CD14-positive monocyte (primary cell): ENCODE data around the gene GRIFIN. TPM values are rescaled to one million over a fixed set of nuclear protein-coding genes. Genes with fewer than 3 reads are reported as not detected.

ENCODE experiments used
- DNase-seq, 3 donors: peaks; one replicate each; pipeline ENCODE4 v3.0.0-alpha.2; 2011 to 2022
- H2AFZ ChIP-seq: 2 replicates; pipeline ENCODE4 v1.6.0; 2012; ENCODE audit warnings: mild to moderate bottlenecking, low read depth, low read length, inconsistent platforms; ENCODE audit not compliant: insufficient read depth, poor library complexity, severe bottlenecking
- H3K27ac ChIP-seq, 2 donors: 1 replicate in 1 of 2; 2 replicates in 1 of 2; pipeline ENCODE4 v1.5.1; 2012 to 2013; ENCODE audit warnings: low read length in 2 of 2, control low read depth in 1 of 2, inconsistent platforms in 1 of 2, low read depth in 1 of 2, mild to moderate bottlenecking in 1 of 2
- H3K27me3 ChIP-seq, 2 donors: one replicate each; pipeline versions ENCODE4 v1.6.0 to v1.6.1; 2011 to 2013; ENCODE audit warnings: low read length in 2 of 2; ENCODE audit not compliant: control insufficient read depth in 2 of 2, insufficient read depth in 2 of 2
- H3K36me3 ChIP-seq, 2 donors: replicated peaks in 1 of 2; 1 replicate in 1 of 2; 2 replicates in 1 of 2; pipeline versions ENCODE4 v1.5.1 to v1.6.1; 2012 to 2013; ENCODE audit warnings: low read length in 2 of 2, control low read depth in 1 of 2, inconsistent platforms in 1 of 2, mild to moderate bottlenecking in 1 of 2; ENCODE audit not compliant: insufficient read depth in 2 of 2, control insufficient read depth in 1 of 2
- H3K4me1 ChIP-seq, 2 donors: 1 replicate in 1 of 2; 2 replicates in 1 of 2; pipeline versions ENCODE4 v1.5.1 to v1.6.1; 2012 to 2013; ENCODE audit warnings: low read length in 2 of 2, control low read depth in 1 of 2, inconsistent platforms in 1 of 2, mild to moderate bottlenecking in 1 of 2, moderate library complexity in 1 of 2; ENCODE audit not compliant: insufficient read depth in 2 of 2, control insufficient read depth in 1 of 2
- H3K4me2 ChIP-seq: replicated peaks from 2 replicates; pipeline ENCODE3; 2012; ENCODE audit warnings: low read length, moderate library complexity, mild to moderate bottlenecking; ENCODE audit not compliant: poor library complexity, severe bottlenecking; ENCODE audit errors: extremely low read depth
- H3K4me3 ChIP-seq, 3 experiments: fragments of 200-600 bp in 1 of 3; sonication (generic) in 1 of 3; replicated peaks in 1 of 3; 1 replicate in 2 of 3; 2 replicates in 1 of 3; pipeline ENCODE4 v1.5.1; 2011 to 2013; ENCODE audit warnings: low read length in 3 of 3, mild to moderate bottlenecking in 3 of 3, control low read depth in 2 of 3, low read depth in 2 of 3, inconsistent platforms in 1 of 3, moderate library complexity in 1 of 3
- H3K79me2 ChIP-seq: 2 replicates; pipeline ENCODE4 v1.6.0; 2012; ENCODE audit warnings: mild to moderate bottlenecking, control low read depth, inconsistent platforms, low read length, moderate library complexity; ENCODE audit not compliant: insufficient read depth
- H3K9ac ChIP-seq: 2 replicates; pipeline ENCODE4 v1.6.0; 2017; ENCODE audit warnings: low read length, mild to moderate bottlenecking; ENCODE audit not compliant: insufficient read depth, poor library complexity, severe bottlenecking
- H3K9me3 ChIP-seq, 2 donors: replicated peaks in 1 of 2; 1 replicate in 1 of 2; 2 replicates in 1 of 2; pipeline versions ENCODE4 v1.5.1 to v1.6.1; 2012 to 2013; ENCODE audit warnings: low read length in 2 of 2, control low read depth in 1 of 2; ENCODE audit not compliant: control insufficient read depth in 1 of 2, insufficient read depth in 1 of 2
- H4K20me1 ChIP-seq: 2 replicates; pipeline ENCODE4 v1.6.0; 2012; ENCODE audit warnings: mild to moderate bottlenecking, low read length, control low read depth, moderate library complexity; ENCODE audit not compliant: insufficient read depth
- H3K27ac Mint-ChIP-seq, 7 donors: one replicate each; pipeline ENCODE4 v1.8.0; 2020; ENCODE audit warnings: mild to moderate bottlenecking in 7 of 7, mixed read lengths in 7 of 7, moderate library complexity in 6 of 7, inconsistent platforms in 2 of 7
- H3K27me3 Mint-ChIP-seq, 3 donors: one replicate each; pipeline ENCODE4 v1.8.0; 2021 to 2022; ENCODE audit warnings: low read depth in 3 of 3, mild to moderate bottlenecking in 3 of 3, mixed read lengths in 3 of 3, moderate library complexity in 3 of 3, inconsistent platforms in 1 of 3
- H3K36me3 Mint-ChIP-seq, 2 donors: one replicate each; pipeline ENCODE4 v1.8.0; 2020; ENCODE audit warnings: mixed read lengths in 2 of 2, inconsistent platforms in 1 of 2, mild to moderate bottlenecking in 1 of 2
- H3K4me1 Mint-ChIP-seq: one replicate; pipeline ENCODE4 v1.8.0; 2020; ENCODE audit warnings: mild to moderate bottlenecking, mixed read lengths
- H3K4me3 Mint-ChIP-seq, 2 donors: one replicate each; pipeline ENCODE4 v1.8.0; 2020; ENCODE audit warnings: mild to moderate bottlenecking in 2 of 2, mixed read lengths in 2 of 2, moderate library complexity in 1 of 2
- H3K9me3 Mint-ChIP-seq, 7 donors: one replicate each; pipeline ENCODE4 v1.8.0; 2020 to 2022; ENCODE audit warnings: mixed read lengths in 7 of 7, mild to moderate bottlenecking in 6 of 7, moderate library complexity in 6 of 7, inconsistent platforms in 2 of 7
- CTCF ChIP-seq: fragments of 200-600 bp; IDR thresholded peaks from one replicate; pipeline ENCODE4 v1.8.0; 2022; ENCODE audit warnings: antibody characterized with exemption, mild to moderate bottlenecking
- WGBS: methylation state at CpG from one replicate; pipeline ENCODE4 v1.1.5; 2013; ENCODE audit warnings: missing lambda C conversion rate; ENCODE audit not compliant: insufficient coverage; 5-methylcytosine and 5-hydroxymethylcytosine counted together
- intact Hi-C, 2 donors: fragments of 100-400 bp; cut with micrococcal nuclease; formaldehyde crosslinking; loops; one replicate each; pipeline versions ENCODE4 v1.15.0 to v1.15.1; 2023
- polyA plus RNA-seq, 3 donors: library from polyadenylated mRNA; depleted of rRNA in 1 of 3; unstranded in 2 of 3; stranded (reverse) in 1 of 3; fragments of 300-500 nt in 2 of 3; fragments of >200 nt in 1 of 3; fragmentation: Illumina TruSeq in 2 of 3; gene quantifications; 1 replicate in 2 of 3; 2 replicates in 1 of 3; pipeline ENCODE4 v1.2.3, GENCODE V29; 2012 to 2021

Gene GRIFIN
- polyA plus RNA-seq, 3 donors: not detected

GRCh38 chr7:2490181-2490651, 14.0 kb upstream of the GRIFIN start:
- Histone ChIP-seq H3K4me2 (no peak overlapping the region), H3K27ac (no peak overlapping the region)

GRCh38 chr7:2488681-2489080, 12.5 kb upstream of the GRIFIN start:
- DNase-seq: no peak
- Mint-ChIP-seq H3K36me3 (no peaks in the 10 kb centered on the region), H3K9me3 (peaks cover 0 to 6% (median 1%) of the 10 kb centered on the region in 7 donors), H3K27me3 (peaks cover 8 to 29% (median 8%) of the 10 kb centered on the region in 3 donors), H3K27ac (peak overlapping the region in 1 of 7 donors; percentile 62), H3K4me3 (no peak overlapping the region), H3K4me1 (peaks cover 5% of the 10 kb centered on the region)
- Histone ChIP-seq H3K9ac (no peak overlapping the region), H3K4me2 (no peak overlapping the region), H3K27me3 (peaks cover 0 to 3% of the 10 kb centered on the region in 2 donors), H3K27ac (no peak overlapping the region), H4K20me1 (no peaks in the 10 kb centered on the region), H3K4me3 (no peak overlapping the region), H3K9me3 (peaks cover 0 to 1% of the 10 kb centered on the region in 2 donors), H3K79me2 (no peaks in the 10 kb centered on the region), H3K4me1 (peaks cover 0 to 5% of the 10 kb centered on the region in 2 donors), H3K36me3 (no peaks in the 10 kb centered on the region), H2AFZ (no peak overlapping the region)
- no peak for TF ChIP-seq CTCF
- 44% methylated on average over 9 of the region's 9 CpGs for WGBS
- intact Hi-C loops: no loop called here

More at GRCh38 chr7:2490181-2490651, 14.0 kb upstream of the GRIFIN start:
- peaks cover 0 to 3% of the 10 kb centered on the region in 2 donors for H3K27me3 ChIP-seq
- WGBS: 92% methylated on average over 9 of the region's 13 CpGs
- no peak for DNase-seq
- peaks cover 0 to 5% of the 10 kb centered on the region in 2 donors for H3K4me1 ChIP-seq
- no peak overlapping the region for H3K27ac Mint-ChIP-seq
- H3K9me3 ChIP-seq: no peaks in the 10 kb centered on the region
- peaks cover 7% of the 10 kb centered on the region for H3K4me1 Mint-ChIP-seq
- intact Hi-C loops: no loop called here
- H4K20me1 ChIP-seq: no peaks in the 10 kb centered on the region
- no peak overlapping the region for H2AFZ ChIP-seq
- H3K4me3 ChIP-seq: no peak overlapping the region
- H3K79me2 ChIP-seq: no peaks in the 10 kb centered on the region
- no peak overlapping the region for H3K9ac ChIP-seq
- no peak overlapping the region for H3K4me3 Mint-ChIP-seq
- no peaks in the 10 kb centered on the region for H3K36me3 ChIP-seq
- no peaks in the 10 kb centered on the region for H3K36me3 Mint-ChIP-seq
- no peak for TF ChIP-seq CTCF
- H3K9me3 Mint-ChIP-seq: peaks cover 0 to 6% (median 1%) of the 10 kb centered on the region in 7 donors
- H3K27me3 Mint-ChIP-seq: peaks cover 3 to 36% (median 6%) of the 10 kb centered on the region in 3 donors
